Dedifferentiated amniotic fluid mesenchymal stem cell (primary cell): Measurements from ENCODE around the gene PPM1B.
"Not testable (repeated sequence)": the region's sequence is repeated elsewhere in the genome, so short reads cannot be mapped to it uniquely, and the experiment has no call there.

Source experiments
- DNase-seq: peaks from one replicate; pipeline ENCODE4 v3.0.0-alpha.2; 2016; ENCODE audit errors: extremely low spot score

The PPM1B gene

DNA sequence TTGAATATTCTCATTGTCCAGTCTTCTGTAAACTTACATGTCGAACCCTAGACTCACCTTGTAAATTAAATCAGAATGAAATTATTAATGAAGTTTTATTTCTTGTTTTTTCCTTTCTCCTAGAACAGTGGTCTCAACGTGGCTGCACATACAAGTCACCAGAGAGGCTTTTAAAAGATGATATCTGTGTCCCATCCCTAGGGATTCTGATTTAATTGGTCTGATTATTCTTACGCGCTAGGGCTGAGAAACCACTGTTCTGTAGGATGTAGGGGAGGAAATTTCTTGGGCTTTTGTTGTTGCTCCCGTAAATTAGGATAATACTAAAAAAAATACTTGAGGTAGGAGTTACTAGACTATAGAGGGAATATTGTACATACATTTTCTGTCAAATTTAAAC is 32.1 kb downstream of the PPM1B start:
- no peak for DNase-seq

DNA sequence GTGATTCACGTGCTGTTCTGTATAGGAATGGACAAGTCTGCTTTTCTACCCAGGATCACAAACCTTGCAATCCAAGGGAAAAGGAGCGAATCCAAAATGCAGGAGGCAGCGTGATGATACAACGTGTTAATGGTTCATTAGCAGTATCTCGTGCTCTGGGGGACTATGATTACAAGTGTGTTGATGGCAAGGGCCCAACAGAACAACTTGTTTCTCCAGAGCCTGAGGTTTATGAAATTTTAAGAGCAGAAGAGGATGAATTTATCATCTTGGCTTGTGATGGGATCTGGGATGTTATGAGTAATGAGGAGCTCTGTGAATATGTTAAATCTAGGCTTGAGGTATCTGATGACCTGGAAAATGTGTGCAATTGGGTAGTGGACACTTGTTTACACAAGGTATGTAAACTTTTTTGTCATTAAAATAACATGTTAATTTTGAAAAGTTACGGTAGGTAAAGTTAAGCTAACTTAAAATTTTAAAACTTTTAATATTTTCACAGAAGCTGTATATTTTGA is 33.0 kb downstream of the PPM1B start:
- DNase-seq, result no peak

DNA sequence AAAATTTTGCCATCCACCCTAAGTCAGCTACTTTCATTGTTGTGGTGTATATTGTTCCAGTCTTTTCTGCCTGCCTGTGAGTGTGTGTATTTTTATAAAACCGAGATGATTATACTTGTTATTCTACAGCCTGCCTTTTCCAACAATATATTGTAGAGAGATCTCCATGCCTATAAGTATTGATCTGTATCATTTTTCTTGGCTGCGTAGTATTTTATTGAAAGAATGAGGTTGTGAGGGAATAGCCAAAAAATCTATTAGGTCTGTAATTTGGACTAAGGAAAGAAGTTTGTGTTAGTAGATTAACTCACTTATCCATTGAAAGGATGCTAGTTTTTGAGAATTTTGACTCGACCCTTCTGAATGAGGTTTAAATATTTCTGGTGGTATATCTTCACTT is 34.9 kb downstream of the PPM1B start:
- DNase-seq, result no peak

DNA sequence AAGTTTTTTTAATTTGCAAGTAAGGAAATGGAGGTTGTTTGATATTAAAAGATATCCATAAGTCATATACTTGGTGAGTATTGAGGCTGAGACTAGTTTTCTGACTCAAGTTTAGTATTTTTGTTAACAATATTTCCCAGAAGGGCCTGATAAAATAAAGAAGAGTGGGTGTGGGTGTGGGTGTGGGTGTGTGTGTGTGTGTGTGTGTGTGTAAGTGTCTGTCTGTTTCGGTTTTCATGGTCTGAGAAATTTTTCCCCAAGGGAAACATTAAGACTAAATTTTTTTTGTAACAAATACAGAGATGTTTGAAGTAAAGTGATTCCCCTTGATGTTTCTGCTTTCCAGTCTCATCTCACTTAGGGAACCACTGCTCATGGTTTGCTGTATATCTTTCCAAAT is 36.5 kb downstream of the PPM1B start:
- no peak for DNase-seq

- DNase-seq, result no peak
Measured at GRCh38 chr2:44207102-44207501, 38.4 kb downstream of the PPM1B start.

DNA sequence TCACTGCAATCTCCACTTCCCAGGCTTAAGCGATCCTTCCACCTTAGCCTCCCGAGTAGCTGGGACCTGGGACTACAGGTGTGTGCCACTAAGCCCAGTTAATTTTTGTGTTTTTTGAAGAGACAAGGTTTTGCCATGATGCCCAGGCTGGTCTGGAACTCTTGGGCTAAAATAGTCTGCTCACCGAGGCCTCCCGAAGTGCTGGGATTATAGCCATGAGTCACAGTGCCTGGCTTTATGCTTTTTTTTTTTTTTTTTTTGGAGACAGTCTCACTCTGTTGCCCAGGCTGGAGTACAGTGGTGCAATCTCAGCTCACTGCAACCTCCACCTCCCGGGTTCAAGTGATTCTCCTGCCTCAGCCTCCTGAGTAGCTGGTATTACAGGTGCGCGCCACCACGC is 39.0 kb downstream of the PPM1B start:
- DNase-seq, result not testable (repeated sequence)

DNA sequence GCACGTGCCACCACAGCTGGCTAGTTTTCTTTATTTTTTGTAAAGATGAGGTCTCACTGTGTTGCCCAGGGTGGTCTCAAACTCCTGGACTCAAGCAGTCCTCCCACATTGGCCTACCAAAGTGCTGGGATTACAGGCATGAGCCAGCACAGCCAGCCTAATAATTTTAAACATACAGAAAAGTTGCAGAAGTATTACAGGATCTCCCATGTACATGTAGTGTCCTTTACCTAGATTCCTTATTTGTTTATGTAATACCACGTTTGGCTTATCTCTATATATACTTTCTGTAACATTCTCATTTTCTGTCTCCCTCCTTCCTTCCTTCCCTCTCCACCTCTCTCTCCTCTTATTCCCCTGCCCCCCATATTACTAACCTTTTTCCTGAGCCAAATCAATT is 41.7 kb downstream of the PPM1B start:
- DNase-seq, result no peak

- DNase-seq, result no peak
Measured at GRCh38 chr2:44211183-44211582, 42.5 kb downstream of the PPM1B start.

DNA sequence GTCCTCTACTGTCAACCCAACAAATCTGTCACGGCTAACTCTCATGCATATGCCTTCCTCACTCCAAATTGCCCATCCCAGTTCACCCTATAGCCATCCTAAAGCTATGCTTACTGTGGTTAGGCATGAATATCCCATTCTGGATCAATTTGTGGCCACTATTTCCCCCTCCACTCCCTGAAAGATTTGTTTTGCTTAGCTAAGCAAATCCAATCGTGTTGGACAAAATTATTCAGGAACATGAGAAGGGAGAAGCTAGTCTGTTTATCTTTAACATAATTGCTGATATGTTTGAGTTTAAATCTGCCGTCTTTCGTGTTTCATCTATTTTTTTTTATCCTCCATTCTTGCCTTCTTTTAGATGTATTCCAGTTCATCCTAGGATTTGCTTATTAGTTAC is 43.6 kb downstream of the PPM1B start:
- no peak for DNase-seq

DNA sequence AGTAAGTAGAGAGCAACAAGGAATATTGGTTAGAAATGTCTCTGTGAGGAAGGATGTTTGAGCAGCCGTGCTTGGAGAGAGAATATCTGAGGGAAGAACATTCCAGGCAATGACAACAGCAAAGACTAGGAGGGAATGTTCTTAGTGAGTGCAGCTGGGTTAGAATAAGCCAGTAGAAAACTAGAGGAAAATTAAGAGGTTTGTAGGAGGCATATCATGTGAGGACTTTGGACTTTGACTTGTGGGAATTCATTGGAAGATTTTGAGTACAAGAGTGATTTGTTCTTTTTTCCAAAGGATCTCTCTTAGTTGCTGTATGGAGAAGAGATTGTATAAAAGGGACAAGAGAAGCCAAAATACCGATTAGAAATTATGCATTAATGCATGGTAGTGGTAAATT is 47.2 kb downstream of the PPM1B start:
- DNase-seq, result no peak

DNA sequence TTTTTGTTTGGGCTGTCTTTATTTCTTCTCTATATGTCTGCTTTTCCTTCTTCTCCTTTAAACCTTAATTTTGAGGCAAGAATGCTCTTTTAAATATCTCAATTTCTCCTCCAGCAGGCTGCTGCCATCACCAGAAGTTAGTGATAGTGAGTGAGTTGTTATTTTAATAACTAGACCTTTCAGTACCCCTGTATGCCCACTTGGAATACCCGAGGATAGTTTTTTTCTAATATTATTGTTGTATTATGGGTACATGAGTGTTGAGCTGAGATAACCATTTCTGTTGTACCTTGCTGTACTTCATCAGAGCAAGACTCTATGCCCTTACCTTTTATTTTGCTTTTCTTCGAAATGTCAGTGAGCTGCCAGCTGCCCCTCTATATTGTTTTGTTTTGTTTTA is 50.1 kb downstream of the PPM1B start:
- no peak for DNase-seq

GRCh38 chr2:44226753-44227152 is 58.1 kb downstream of the PPM1B start:
- DNase-seq, result no peak

- no peak for DNase-seq
Measured at GRCh38 chr2:44230378-44230777, 61.7 kb downstream of the PPM1B start.

DNA sequence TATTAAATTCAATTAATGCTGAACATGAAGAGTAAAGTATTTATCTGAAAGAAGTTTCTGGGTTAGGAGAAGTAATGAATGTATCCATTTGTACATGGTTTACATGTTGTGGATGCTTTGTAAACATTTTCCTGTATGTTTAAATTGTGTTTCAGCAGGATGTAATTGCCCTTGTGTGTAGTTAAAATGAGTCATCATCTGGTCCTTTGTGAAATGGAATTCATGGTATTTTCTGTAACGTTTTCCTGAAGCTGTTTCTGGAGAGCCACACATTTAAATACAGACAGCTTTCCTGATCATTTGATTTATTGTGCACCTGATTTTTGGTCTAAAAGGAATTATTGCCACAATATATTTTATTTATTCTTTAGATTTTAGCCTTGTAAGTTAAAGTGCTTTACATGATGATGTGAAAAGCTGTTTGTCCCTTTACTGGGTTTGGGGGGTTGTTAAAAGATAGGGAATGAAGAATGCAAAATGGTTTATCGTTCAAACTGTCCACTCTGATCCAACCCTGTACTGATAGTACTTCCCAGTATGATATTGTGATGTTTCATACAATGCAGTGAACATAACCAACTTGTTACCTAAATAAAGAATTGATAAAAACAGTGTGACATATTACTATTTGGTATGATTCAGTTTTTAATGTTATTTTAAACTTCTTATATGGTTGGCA is 64.9 kb downstream of the PPM1B start:
- DNase-seq, result peak; percentile 59

GRCh38 chr2:44237221-44237620 is 68.5 kb downstream of the PPM1B start:
- no peak for DNase-seq

DNA sequence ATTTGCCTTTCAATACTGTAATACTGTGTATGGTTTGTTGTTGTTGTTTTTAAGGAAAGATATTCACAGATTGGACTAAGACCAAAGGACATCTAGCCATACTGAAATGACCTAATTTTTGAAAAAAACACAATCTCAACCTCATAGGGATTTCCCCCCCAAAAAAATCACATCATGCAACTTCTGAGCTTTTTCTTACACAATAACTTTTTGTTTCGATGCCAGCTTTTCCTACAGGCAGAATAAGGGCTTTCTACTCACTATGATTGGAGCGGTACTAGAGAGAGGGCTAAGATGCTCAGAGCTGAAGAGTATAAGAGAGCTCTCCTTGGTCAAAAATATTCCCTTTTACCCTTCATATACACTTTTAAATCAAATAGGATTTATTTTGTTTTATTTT is 74.2 kb downstream of the PPM1B start:
- no peak for DNase-seq

GRCh38 chr2:44244135-44244871 is 75.6 kb downstream of the PPM1B start:
- DNase-seq, result peak; percentile 73

DNA sequence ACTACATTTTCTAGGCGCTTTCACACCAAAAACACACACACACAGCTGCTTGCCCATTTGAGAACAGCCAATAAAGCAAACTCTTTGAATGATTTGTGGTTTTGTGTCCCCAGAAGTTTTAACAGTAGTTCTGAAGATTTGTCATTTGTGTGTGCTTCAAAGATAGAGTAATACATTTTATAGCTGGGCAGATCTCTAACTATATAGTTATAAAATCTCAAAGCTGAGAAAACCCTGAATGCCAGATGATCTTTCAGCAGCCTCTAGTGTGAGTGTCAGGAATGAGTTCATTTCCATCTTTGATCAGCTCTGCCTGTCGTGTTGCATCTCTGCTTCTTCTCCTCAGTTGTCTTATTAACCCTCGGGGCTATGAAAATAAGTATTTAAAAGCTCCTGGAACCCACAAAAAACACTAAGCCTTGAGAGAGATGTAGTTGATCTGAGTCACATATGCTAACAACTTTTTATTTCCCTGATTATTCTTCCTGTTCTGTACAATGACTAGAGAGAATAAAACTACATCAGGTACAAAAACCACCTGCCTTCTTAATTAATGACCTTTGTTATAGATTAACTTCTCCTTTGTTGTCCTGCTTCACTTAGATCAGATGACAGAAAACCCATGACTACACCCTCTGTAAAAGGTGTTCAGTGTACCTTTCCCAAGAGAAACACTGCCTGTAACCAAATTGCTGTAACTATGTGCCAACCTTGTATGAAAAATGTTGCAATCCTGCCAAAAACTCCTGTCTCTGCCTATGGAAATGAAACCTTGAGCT is 76.6 kb downstream of the PPM1B start:
- DNase-seq, result no peak

GRCh38 chr2:44246436-44246835 is 77.8 kb downstream of the PPM1B start:
- DNase-seq, result no peak

- no peak for DNase-seq
Measured at GRCh38 chr2:44246840-44247369, 78.2 kb downstream of the PPM1B start.

GRCh38 chr2:44247924-44248323 is 79.2 kb downstream of the PPM1B start:
- no peak for DNase-seq

DNA sequence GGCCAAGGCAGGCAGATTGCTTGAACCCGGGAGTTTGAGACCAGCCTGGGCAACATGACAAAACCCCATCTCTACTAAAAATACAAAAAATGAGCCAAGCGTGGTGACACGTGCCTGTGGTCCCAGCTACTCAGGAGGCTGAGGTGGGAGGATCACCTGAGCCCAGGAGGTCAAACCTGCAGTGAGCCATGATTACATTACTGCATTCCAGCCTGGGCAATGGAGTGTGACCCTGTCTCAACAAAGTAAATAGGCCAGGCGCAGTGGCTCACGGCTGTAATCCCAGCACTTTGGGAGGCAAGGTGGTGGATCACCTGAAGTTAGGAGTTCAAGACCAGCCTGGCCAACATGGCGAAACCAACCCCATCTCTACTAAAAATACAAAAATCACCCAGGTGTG is 80.6 kb downstream of the PPM1B start:
- DNase-seq, result not testable (repeated sequence)
